Fibroblast of lung (primary cell): ENCODE results near the gene ENTHD1. TPM values are rescaled to one million over a fixed set of nuclear protein-coding genes. Genes with fewer than 3 reads are reported as not detected.

Experiments
- DNase-seq, 2 donors: peaks; one replicate each; pipeline versions ENCODE4 v3.0.0 to v3.0.0-alpha.2; 2010; ENCODE audit warnings: low read depth in 2 of 2
- H2AFZ ChIP-seq: 2 replicates; pipeline ENCODE4 v1.5.1; 2012; ENCODE audit warnings: low read length, control low read depth, inconsistent platforms
- H3K27ac ChIP-seq: 2 replicates; pipeline ENCODE4 v1.5.1; 2011; ENCODE audit warnings: low read length, control low read depth; ENCODE audit not compliant: insufficient read depth
- H3K27me3 ChIP-seq: 2 replicates; pipeline ENCODE4 v1.5.1; 2011; ENCODE audit warnings: mild to moderate bottlenecking, low read length; ENCODE audit not compliant: control insufficient read depth, insufficient read depth
- H3K36me3 ChIP-seq: 2 replicates; pipeline ENCODE4 v1.5.1; 2011; ENCODE audit warnings: low read length; ENCODE audit not compliant: control insufficient read depth, insufficient read depth
- H3K4me1 ChIP-seq: 2 replicates; pipeline ENCODE4 v1.5.1; 2011; ENCODE audit warnings: low read length; ENCODE audit not compliant: control insufficient read depth, insufficient read depth; ENCODE audit errors: extremely low read depth
- H3K4me2 ChIP-seq: 2 replicates; pipeline ENCODE4 v1.5.1; 2011; ENCODE audit warnings: low read length, control low read depth; ENCODE audit not compliant: insufficient read depth; ENCODE audit errors: extremely low read depth
- H3K4me3 ChIP-seq, 4 experiments: fragments of 200-600 bp in 1 of 4; sonication (generic) in 1 of 4; replicated peaks in 1 of 4; 2 replicates each; pipeline ENCODE4 v1.5.1; 2011 to 2016; ENCODE audit warnings: low read length in 4 of 4, low read depth in 3 of 4, mild to moderate bottlenecking in 3 of 4, control low read depth in 2 of 4, inconsistent platforms in 1 of 4, mixed read lengths in 1 of 4; ENCODE audit not compliant: insufficient read depth in 1 of 4; ENCODE audit errors: control extremely low read depth in 1 of 4
- H3K79me2 ChIP-seq: 2 replicates; pipeline ENCODE4 v1.5.1; 2012; ENCODE audit warnings: mild to moderate bottlenecking, low read length, inconsistent platforms; ENCODE audit not compliant: control insufficient read depth, insufficient read depth
- H3K9ac ChIP-seq: 2 replicates; pipeline ENCODE4 v1.5.1; 2011; ENCODE audit warnings: mild to moderate bottlenecking, low read length, control low read depth; ENCODE audit not compliant: insufficient read depth
- H3K9me3 ChIP-seq: 2 replicates; pipeline ENCODE4 v1.5.1; 2012; ENCODE audit warnings: low read depth, low read length; ENCODE audit not compliant: control insufficient read depth, insufficient read depth
- H4K20me1 ChIP-seq: 2 replicates; pipeline ENCODE4 v1.5.1; 2011; ENCODE audit warnings: low read length; ENCODE audit not compliant: control insufficient read depth, insufficient read depth; ENCODE audit errors: extremely low read depth
- CTCF ChIP-seq, 2 donors: IDR thresholded peaks in 1 of 2; conservative IDR thresholded peaks in 1 of 2; 1 replicate in 1 of 2; 2 replicates in 1 of 2; pipeline ENCODE4 v1.5.1; 2011 to 2012; ENCODE audit warnings: low read length in 2 of 2, control low read depth in 1 of 2, inconsistent platforms in 1 of 2, low read depth in 1 of 2, mild to moderate bottlenecking in 1 of 2
- EZH2 ChIP-seq: IDR thresholded peaks from 2 replicates; pipeline ENCODE4 v1.5.1; 2012; ENCODE audit warnings: low read length, control low read depth, mild to moderate bottlenecking; ENCODE audit errors: missing control alignments
- polyA plus RNA-seq, 2 donors: library from polyadenylated mRNA; depleted of rRNA in 1 of 2; stranded (reverse) in 1 of 2; unstranded in 1 of 2; fragments of >200 nt; gene quantifications; 2 replicates each; pipeline ENCODE4 v1.2.1, GENCODE V29; 2011 to 2012; ENCODE audit warnings: missing spikeins in 1 of 2
- total RNA-seq: library from RNA; depleted of rRNA; stranded (reverse); fragments of >200 nt; gene quantifications from 2 replicates; pipeline ENCODE4 v1.2.1, GENCODE V29; 2014

ENTHD1 gene
- total and polyA plus RNA-seq, 2 donors (not counting 1 experiment from before 2014, with no cell fraction given): not detected

- no peak for DNase-seq
- H3K27ac ChIP-seq: no peak overlapping the region
- no peak overlapping the region for H3K4me2 ChIP-seq
- H3K27me3 ChIP-seq: peaks cover 2% of the 10 kb centered on the region
- TF ChIP-seq CTCF (conservative IDR thresholded peaks at IDR 0.05 in 1 of 2, IDR thresholded peaks at IDR 0.05 in 1 of 2; ENCODE audit: low read depth in 1 of 2, low read length in 2 of 2): no peak
- no peaks in the 10 kb centered on the region for H3K4me1 ChIP-seq
- H3K9ac ChIP-seq: no peak overlapping the region
- H3K79me2 ChIP-seq: no peaks in the 10 kb centered on the region
- no peak overlapping the region for H2AFZ ChIP-seq
- no peak overlapping the region for H3K4me3 ChIP-seq
- H3K9me3 ChIP-seq: no peaks in the 10 kb centered on the region
- no peaks in the 10 kb centered on the region for H4K20me1 ChIP-seq
- no peaks in the 10 kb centered on the region for H3K36me3 ChIP-seq
Observed at GRCh38 chr22:39725351-39726035, 168.1 kb downstream of the ENTHD1 start.

GRCh38 chr22:39724857-39725256 is 168.7 kb downstream of the ENTHD1 start:
- Histone ChIP-seq H2AFZ (no peak overlapping the region), H3K4me3 (no peak overlapping the region), H3K9ac (no peak overlapping the region), H3K36me3 (no peaks in the 10 kb centered on the region), H3K4me2 (no peak overlapping the region), H3K27me3 (peaks cover 2% of the 10 kb centered on the region), H3K27ac (no peak overlapping the region), H3K4me1 (no peaks in the 10 kb centered on the region), H4K20me1 (no peaks in the 10 kb centered on the region), H3K9me3 (no peaks in the 10 kb centered on the region), H3K79me2 (no peaks in the 10 kb centered on the region)
- DNase-seq: no peak
- TF ChIP-seq EZH2 (no peak), CTCF (conservative IDR thresholded peaks at IDR 0.05 in 1 of 2, IDR thresholded peaks at IDR 0.05 in 1 of 2; ENCODE audit: low read depth in 1 of 2, low read length in 2 of 2) (no peak)

GRCh38 chr22:39724390-39724789 is 169.2 kb downstream of the ENTHD1 start:
- H3K9ac ChIP-seq: no peak overlapping the region
- no peaks in the 10 kb centered on the region for H3K36me3 ChIP-seq
- DNase-seq: no peak
- no peaks in the 10 kb centered on the region for H4K20me1 ChIP-seq
- no peak overlapping the region for H3K4me2 ChIP-seq
- no peaks in the 10 kb centered on the region for H3K4me1 ChIP-seq
- no peak overlapping the region for H3K4me3 ChIP-seq
- H3K27me3 ChIP-seq: peaks cover 2% of the 10 kb centered on the region
- no peaks in the 10 kb centered on the region for H3K9me3 ChIP-seq
- no peak for TF ChIP-seq EZH2
- TF ChIP-seq CTCF (conservative IDR thresholded peaks at IDR 0.05 in 1 of 2, IDR thresholded peaks at IDR 0.05 in 1 of 2; ENCODE audit: low read depth in 1 of 2, low read length in 2 of 2): no peak
- no peak overlapping the region for H3K27ac ChIP-seq
- H3K79me2 ChIP-seq: no peaks in the 10 kb centered on the region
- no peak overlapping the region for H2AFZ ChIP-seq
